Measurements from ENCODE around the gene IFNG-AS1. TPM values are rescaled to one million over a fixed set of nuclear protein-coding genes. Genes with fewer than 3 reads are reported as not detected.

The IFNG-AS1 gene
- total RNA-seq, 1 experiment from 2014 or later, result not detected

DNA sequence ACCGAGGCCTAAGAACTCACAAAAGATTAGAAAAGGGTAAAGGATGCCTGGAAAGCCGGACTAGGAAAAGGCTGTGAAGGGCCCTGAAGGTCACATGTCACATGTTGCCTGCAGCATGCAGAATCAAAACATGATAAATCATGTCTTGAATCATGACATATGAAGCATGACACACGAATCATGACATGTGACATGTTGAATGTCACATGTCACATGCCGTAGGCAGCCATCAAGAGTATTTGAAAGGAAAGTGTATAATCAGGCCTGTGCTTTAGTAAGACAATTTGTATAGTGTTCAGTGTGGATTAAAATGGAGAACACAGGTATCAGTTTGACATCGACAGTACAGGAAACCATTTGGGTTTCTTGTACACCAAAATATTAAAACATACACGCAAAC is 30.8 kb downstream of the IFNG-AS1 start:
- Histone ChIP-seq H3K36me3 (ENCODE audit: low read depth, low read length) (no peaks in the 10 kb centered on the region), H2AFZ (ENCODE audit: low read length) (no peak overlapping the region), H3K27ac (ENCODE audit: low read length) (no peak overlapping the region), H3K9ac (ENCODE audit: low read length) (no peak overlapping the region), H3K9me3 (ENCODE audit: low read length) (no peaks in the 10 kb centered on the region), H3K27me3 (ENCODE audit: low read length) (no peaks in the 10 kb centered on the region), H3K79me2 (ENCODE audit: low read length) (no peaks in the 10 kb centered on the region), H3K4me1 (ENCODE audit: insufficient read depth, low read length) (no peaks in the 10 kb centered on the region), H3F3A (ENCODE audit: low read length, unreplicated experiment) (no peaks in the 10 kb centered on the region), H3K9me2 (replicated peaks; ENCODE audit: low read length) (no peaks in the 10 kb centered on the region), H4K20me1 (ENCODE audit: low read length) (no peaks in the 10 kb centered on the region), H3K4me2 (ENCODE audit: low read length) (no peak overlapping the region), H3K4me3 (ENCODE audit: low read length) (no peak overlapping the region)
- BruUV-seq (replicated peaks), result no TSS peak
- TF ChIP-seq, protein P1, sequence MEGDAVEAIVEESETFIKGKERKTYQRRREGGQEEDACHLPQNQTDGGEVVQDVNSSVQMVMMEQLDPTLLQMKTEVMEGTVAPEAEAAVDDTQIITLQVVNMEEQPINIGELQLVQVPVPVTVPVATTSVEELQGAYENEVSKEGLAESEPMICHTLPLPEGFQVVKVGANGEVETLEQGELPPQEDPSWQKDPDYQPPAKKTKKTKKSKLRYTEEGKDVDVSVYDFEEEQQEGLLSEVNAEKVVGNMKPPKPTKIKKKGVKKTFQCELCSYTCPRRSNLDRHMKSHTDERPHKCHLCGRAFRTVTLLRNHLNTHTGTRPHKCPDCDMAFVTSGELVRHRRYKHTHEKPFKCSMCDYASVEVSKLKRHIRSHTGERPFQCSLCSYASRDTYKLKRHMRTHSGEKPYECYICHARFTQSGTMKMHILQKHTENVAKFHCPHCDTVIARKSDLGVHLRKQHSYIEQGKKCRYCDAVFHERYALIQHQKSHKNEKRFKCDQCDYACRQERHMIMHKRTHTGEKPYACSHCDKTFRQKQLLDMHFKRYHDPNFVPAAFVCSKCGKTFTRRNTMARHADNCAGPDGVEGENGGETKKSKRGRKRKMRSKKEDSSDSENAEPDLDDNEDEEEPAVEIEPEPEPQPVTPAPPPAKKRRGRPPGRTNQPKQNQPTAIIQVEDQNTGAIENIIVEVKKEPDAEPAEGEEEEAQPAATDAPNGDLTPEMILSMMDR (conservative IDR thresholded peaks at IDR 0.05; ENCODE audit: low read depth, low read length), result no peak
- TF ChIP-seq EZH2 (IDR thresholded peaks at IDR 0.05; ENCODE audit: low read length, unreplicated experiment) (no peak), EZH2phosphoT487 (IDR thresholded peaks at IDR 0.05; ENCODE audit: borderline replicate concordance, low read length) (no peak)
- ATAC-seq (no peak), DNase-seq (no peak)
- intact Hi-C loops (cut with micrococcal nuclease), result no loop called here
- ChIA-PET POLR2A (ENCODE audit: unreplicated experiment) (no interaction called here), CTCF (no interaction called here)

DNA sequence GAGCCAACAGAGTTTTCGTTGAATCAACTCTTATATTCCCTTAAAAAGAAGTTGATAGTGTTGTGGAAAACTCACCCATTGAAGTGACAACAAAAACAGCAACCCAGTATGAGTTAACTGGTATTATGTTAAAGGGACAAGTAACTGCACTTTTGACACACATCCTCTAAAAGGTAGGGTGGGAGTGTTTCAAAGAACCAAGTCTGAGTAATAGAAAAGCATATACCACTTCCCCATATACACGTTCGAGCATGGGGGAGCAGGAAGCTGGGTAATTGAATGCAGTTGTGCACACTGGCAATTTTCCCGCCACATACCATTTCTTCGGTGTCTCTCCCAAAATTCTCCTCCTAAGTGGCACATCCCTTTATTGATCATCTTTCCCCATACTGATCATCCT is 31.5 kb downstream of the IFNG-AS1 start:
- no peak for DNase-seq
- Histone ChIP-seq H3K4me3 (ENCODE audit: low read length) (no peak overlapping the region), H4K20me1 (ENCODE audit: low read length) (no peaks in the 10 kb centered on the region), H3K27ac (ENCODE audit: low read length) (no peak overlapping the region), H3K9ac (ENCODE audit: low read length) (no peak overlapping the region), H3K4me2 (ENCODE audit: low read length) (no peak overlapping the region), H3K79me2 (ENCODE audit: low read length) (no peaks in the 10 kb centered on the region), H3K36me3 (ENCODE audit: low read depth, low read length) (no peaks in the 10 kb centered on the region), H3F3A (ENCODE audit: low read length, unreplicated experiment) (no peaks in the 10 kb centered on the region), H2AFZ (ENCODE audit: low read length) (no peak overlapping the region), H3K4me1 (ENCODE audit: insufficient read depth, low read length) (no peaks in the 10 kb centered on the region), H3K27me3 (ENCODE audit: low read length) (no peaks in the 10 kb centered on the region), H3K9me2 (replicated peaks; ENCODE audit: low read length) (no peaks in the 10 kb centered on the region), H3K9me3 (ENCODE audit: low read length) (no peaks in the 10 kb centered on the region)
- ChIA-PET CTCF (no interaction called here), POLR2A (ENCODE audit: unreplicated experiment) (no interaction called here)
- intact Hi-C loops (cut with micrococcal nuclease), result no loop called here
- no peak for ATAC-seq
- TF ChIP-seq, protein P1 (conservative IDR thresholded peaks at IDR 0.05; ENCODE audit: low read depth, low read length), result no peak
- TF ChIP-seq EZH2 (IDR thresholded peaks at IDR 0.05; ENCODE audit: low read length, unreplicated experiment), result no peak
- no peak for TF ChIP-seq EZH2phosphoT487 (IDR thresholded peaks at IDR 0.05; ENCODE audit: borderline replicate concordance, low read length)
- no TSS peak for BruUV-seq (replicated peaks)

DNA sequence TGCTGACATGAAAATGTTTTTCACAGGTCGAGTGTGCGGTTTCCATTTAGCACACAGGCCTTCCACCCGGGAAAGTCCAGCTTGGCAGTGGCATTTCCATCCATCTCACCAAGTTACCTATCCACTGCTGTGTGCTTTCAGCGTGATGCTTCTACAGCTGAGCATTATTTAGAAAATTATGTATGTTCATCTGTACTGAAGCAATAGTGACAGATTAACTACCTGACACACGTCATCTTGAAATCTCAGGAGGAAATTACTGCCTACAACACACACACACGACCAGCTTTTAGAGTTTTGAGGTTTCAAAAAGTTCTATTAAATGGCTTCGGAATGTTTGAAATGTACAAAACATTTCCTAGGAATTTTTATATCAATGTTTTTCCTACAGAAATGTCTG is 39.4 kb downstream of the IFNG-AS1 start:
- BruUV-seq (replicated peaks), result no TSS peak
- H3F3A ChIP-seq (ENCODE audit: low read length, unreplicated experiment), result no peaks in the 10 kb centered on the region
- no peaks in the 10 kb centered on the region for H3K4me1 ChIP-seq (ENCODE audit: insufficient read depth, low read length)
- no peak overlapping the region for H3K4me3 ChIP-seq (ENCODE audit: low read length)
- peaks cover 7% of the 10 kb centered on the region; the same call in 1 of the 2 replicates for H3K27me3 ChIP-seq (ENCODE audit: low read length)
- H3K9ac ChIP-seq (ENCODE audit: low read length), result no peak overlapping the region
- H2AFZ ChIP-seq (ENCODE audit: low read length), result no peak overlapping the region
- no peak overlapping the region for H3K27ac ChIP-seq (ENCODE audit: low read length)
- H3K9me2 ChIP-seq (replicated peaks; ENCODE audit: low read length), result no peaks in the 10 kb centered on the region
- no peak for ATAC-seq
- H3K9me3 ChIP-seq (ENCODE audit: low read length), result no peaks in the 10 kb centered on the region
- POLR2A ChIA-PET (ENCODE audit: unreplicated experiment), result no interaction called here
- CTCF ChIA-PET, result interaction anchor here (0.7 kb wide), 1 partner anchor 29 kb away, joined by 10 read pairs; no protein-coding TSS in a partner anchor
- DNase-seq, result no peak
- no peak overlapping the region for H3K4me2 ChIP-seq (ENCODE audit: low read length)
- H3K79me2 ChIP-seq (ENCODE audit: low read length), result no peaks in the 10 kb centered on the region
- intact Hi-C loops (cut with micrococcal nuclease), result no loop called here
- no peaks in the 10 kb centered on the region for H4K20me1 ChIP-seq (ENCODE audit: low read length)
- no peaks in the 10 kb centered on the region for H3K36me3 ChIP-seq (ENCODE audit: low read depth, low read length)
- TF ChIP-seq, protein P1 (conservative IDR thresholded peaks at IDR 0.05; ENCODE audit: low read depth, low read length), result no peak
- no peak for TF ChIP-seq EZH2 (IDR thresholded peaks at IDR 0.05; ENCODE audit: low read length, unreplicated experiment)
- no peak for TF ChIP-seq EZH2phosphoT487 (IDR thresholded peaks at IDR 0.05; ENCODE audit: borderline replicate concordance, low read length)

Data from PC-3 (cell line).